K562 (cell line): ENCODE data around the gene BCKDK. TPM values are rescaled to one million over a fixed set of nuclear protein-coding genes. Genes with fewer than 3 reads are reported as not detected.

ENCODE experiments used
- CHD1 ChIP-seq: fragments of 200-600 bp; sonication (generic); IDR thresholded peaks from one replicate; pipeline ENCODE4 v1.6.1; 2012; ENCODE audit warnings: mild to moderate bottlenecking, moderate library complexity, low read length, inconsistent platforms
- HDAC3 ChIP-seq: fragments of 450-650 bp; IDR thresholded peaks from 2 replicates; pipeline ENCODE4 v1.6.1; 2018; ENCODE audit warnings: borderline replicate concordance, mild to moderate bottlenecking, moderate library complexity; ENCODE audit not compliant: partially characterized antibody
- MBD2 ChIP-seq: sonication (generic); IDR thresholded peaks from 2 replicates; pipeline ENCODE4 v1.6.1; 2016; ENCODE audit warnings: low read depth, borderline replicate concordance
- NCOR1 ChIP-seq: fragments of 450-650 bp; IDR thresholded peaks from 2 replicates; pipeline ENCODE4 v1.6.1; 2016; ENCODE audit warnings: mild to moderate bottlenecking, moderate library complexity
- RAD21 ChIP-seq, 2 experiments: fragments of 250-450 bp in 1 of 2; fragments of 450-650 bp in 1 of 2; sonication (Bioruptor Pico) in 1 of 2; formaldehyde crosslinking in 1 of 2; IDR thresholded peaks in 1 of 2; conservative IDR thresholded peaks in 1 of 2; 2 replicates each; pipeline versions ENCODE4 v1.4.0 to v1.8.0; 2020 to 2022; ENCODE audit warnings: mild to moderate bottlenecking in 2 of 2, moderate library complexity in 1 of 2
- ZNF3 ChIP-seq: fragments of 250-450 bp; sonication (Bioruptor Pico); IDR thresholded peaks from 2 replicates; pipeline ENCODE4 v1.5.0; 2021; ENCODE audit warnings: mild to moderate bottlenecking, moderate library complexity
- polyA plus RNA-seq, 8 experiments: library from polyadenylated mRNA; depleted of rRNA in 4 of 8; stranded (reverse) in 5 of 8; unstranded in 3 of 8; fragments of >200 nt; fragmentation: Nextera tagmentation in 2 of 8; fragmentation: Illumina TruSeq in 1 of 8; extraction: Ambion mirVana in 2 of 8; extraction: Trizol in 1 of 8; gene quantifications; 2 replicates each; pipeline versions ENCODE4 v1.2.1 to v1.2.3, GENCODE V29; 2011 to 2014; ENCODE audit warnings: inconsistent platforms in 1 of 8, missing spikeins in 1 of 8
- total RNA-seq, 7 experiments: library from RNA; depleted of rRNA in 6 of 7; stranded (reverse); fragments of >200 nt in 6 of 7; fragmentation: Illumina TruSeq in 2 of 7; extraction: Trizol in 2 of 7; gene quantifications; 2 replicates each; pipeline versions ENCODE4 v1.2.1 to v1.2.3, GENCODE V29; 2011 to 2021; ENCODE audit warnings: low replicate concordance in 1 of 7
- TF ChIP-seq, protein P1 (sequence below), 2 experiments: fragments of 450-650 bp; IDR thresholded peaks; 2 replicates each; pipeline ENCODE4 v1.6.1; 2018; ENCODE audit warnings: mild to moderate bottlenecking in 2 of 2, low read depth in 1 of 2; ENCODE audit not compliant: partially characterized antibody in 2 of 2
- TF ChIP-seq, protein P2 (sequence below): fragments of 450-650 bp; conservative IDR thresholded peaks from 2 replicates; pipeline ENCODE4 v1.6.1; 2016; ENCODE audit warnings: missing genetic modification characterization, low read depth, mild to moderate bottlenecking, missing compliant biosample characterization, moderate library complexity
- TF ChIP-seq, protein P3 (sequence below): fragments of 450-650 bp; IDR thresholded peaks from 2 replicates; pipeline ENCODE4 v1.7.1; 2018; ENCODE audit warnings: mild to moderate bottlenecking, low read depth; ENCODE audit not compliant: partially characterized antibody
- TF ChIP-seq, protein P4 (sequence below), 2 experiments: fragments of 450-650 bp; conservative IDR thresholded peaks; 2 replicates each; pipeline ENCODE4 v1.6.1; 2017; ENCODE audit warnings: mild to moderate bottlenecking in 2 of 2, moderate library complexity in 2 of 2
- TF ChIP-seq, protein P5 (sequence below): sonication (generic); formaldehyde crosslinking; IDR thresholded peaks from 2 replicates; pipeline ENCODE4 v1.8.1; 2023; ENCODE audit warnings: mild to moderate bottlenecking, missing genetic modification reagents
- TF ChIP-seq, protein P6 (sequence below): IDR thresholded peaks from 2 replicates; pipeline ENCODE4 v1.6.1; 2014; ENCODE audit warnings: antibody characterized with exemption

Gene BCKDK
- total and polyA plus RNA-seq, 9 of the 15 experiments (the other 6 are each of a cell fraction or from before 2014, with no cell fraction given) = 0.58 to 34.8 (median 13.1) TPM

DNA sequence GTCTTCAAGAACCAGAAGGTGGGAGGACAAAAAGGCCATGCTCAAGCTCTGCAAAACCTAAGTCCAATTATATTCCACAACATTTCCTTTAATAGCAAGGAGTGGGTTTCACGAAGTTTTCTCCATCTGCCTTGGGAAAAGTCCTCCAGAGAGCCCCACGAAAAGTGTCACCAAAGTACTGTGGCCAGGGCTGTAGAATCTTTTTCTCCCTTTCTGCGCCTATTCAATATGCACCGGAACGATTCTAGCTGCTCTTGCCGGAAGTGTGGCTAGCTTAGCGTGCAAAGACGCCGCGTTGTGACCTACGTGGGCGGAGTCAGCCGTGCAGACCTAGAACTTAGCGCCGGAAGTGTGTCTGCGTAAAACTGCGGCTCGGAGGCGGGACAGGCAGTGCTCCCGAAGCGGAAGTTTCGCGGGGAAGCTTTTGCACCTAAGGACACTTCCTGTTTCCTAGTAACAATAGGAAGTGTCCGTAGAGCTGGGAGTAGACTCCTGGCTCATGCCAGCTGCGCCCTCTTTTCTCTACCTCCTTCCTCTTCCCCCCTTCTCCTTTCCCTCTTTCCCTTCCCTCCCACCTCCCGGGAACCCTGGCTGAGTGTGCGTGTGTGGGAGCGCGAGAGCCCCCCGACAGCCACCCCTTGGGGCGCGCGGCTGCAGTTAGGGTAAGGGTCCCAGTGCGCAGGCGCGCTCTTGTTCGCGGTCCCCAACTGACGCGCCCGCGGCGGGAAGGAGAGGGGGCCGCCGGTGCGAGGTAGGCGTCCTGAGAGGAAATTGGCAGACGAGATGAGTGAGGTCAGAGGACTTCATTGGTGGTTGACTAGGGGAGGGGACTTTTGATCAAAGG lies 34.0 kb upstream of the BCKDK start, which contains the start of the genes ZNF646 and ZNF668 (continued):
- TF ChIP-seq, protein P1, sequence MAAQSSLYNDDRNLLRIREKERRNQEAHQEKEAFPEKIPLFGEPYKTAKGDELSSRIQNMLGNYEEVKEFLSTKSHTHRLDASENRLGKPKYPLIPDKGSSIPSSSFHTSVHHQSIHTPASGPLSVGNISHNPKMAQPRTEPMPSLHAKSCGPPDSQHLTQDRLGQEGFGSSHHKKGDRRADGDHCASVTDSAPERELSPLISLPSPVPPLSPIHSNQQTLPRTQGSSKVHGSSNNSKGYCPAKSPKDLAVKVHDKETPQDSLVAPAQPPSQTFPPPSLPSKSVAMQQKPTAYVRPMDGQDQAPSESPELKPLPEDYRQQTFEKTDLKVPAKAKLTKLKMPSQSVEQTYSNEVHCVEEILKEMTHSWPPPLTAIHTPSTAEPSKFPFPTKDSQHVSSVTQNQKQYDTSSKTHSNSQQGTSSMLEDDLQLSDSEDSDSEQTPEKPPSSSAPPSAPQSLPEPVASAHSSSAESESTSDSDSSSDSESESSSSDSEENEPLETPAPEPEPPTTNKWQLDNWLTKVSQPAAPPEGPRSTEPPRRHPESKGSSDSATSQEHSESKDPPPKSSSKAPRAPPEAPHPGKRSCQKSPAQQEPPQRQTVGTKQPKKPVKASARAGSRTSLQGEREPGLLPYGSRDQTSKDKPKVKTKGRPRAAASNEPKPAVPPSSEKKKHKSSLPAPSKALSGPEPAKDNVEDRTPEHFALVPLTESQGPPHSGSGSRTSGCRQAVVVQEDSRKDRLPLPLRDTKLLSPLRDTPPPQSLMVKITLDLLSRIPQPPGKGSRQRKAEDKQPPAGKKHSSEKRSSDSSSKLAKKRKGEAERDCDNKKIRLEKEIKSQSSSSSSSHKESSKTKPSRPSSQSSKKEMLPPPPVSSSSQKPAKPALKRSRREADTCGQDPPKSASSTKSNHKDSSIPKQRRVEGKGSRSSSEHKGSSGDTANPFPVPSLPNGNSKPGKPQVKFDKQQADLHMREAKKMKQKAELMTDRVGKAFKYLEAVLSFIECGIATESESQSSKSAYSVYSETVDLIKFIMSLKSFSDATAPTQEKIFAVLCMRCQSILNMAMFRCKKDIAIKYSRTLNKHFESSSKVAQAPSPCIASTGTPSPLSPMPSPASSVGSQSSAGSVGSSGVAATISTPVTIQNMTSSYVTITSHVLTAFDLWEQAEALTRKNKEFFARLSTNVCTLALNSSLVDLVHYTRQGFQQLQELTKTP (IDR thresholded peaks at IDR 0.05; ENCODE audit: low read depth in 1 of 2, partially characterized antibody in 2 of 2) = no peak
- TF ChIP-seq CHD1 = peak; percentile 30
- TF ChIP-seq, protein P2, sequence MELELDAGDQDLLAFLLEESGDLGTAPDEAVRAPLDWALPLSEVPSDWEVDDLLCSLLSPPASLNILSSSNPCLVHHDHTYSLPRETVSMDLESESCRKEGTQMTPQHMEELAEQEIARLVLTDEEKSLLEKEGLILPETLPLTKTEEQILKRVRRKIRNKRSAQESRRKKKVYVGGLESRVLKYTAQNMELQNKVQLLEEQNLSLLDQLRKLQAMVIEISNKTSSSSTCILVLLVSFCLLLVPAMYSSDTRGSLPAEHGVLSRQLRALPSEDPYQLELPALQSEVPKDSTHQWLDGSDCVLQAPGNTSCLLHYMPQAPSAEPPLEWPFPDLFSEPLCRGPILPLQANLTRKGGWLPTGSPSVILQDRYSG (tag) = no peak
- TF ChIP-seq, protein P3, sequence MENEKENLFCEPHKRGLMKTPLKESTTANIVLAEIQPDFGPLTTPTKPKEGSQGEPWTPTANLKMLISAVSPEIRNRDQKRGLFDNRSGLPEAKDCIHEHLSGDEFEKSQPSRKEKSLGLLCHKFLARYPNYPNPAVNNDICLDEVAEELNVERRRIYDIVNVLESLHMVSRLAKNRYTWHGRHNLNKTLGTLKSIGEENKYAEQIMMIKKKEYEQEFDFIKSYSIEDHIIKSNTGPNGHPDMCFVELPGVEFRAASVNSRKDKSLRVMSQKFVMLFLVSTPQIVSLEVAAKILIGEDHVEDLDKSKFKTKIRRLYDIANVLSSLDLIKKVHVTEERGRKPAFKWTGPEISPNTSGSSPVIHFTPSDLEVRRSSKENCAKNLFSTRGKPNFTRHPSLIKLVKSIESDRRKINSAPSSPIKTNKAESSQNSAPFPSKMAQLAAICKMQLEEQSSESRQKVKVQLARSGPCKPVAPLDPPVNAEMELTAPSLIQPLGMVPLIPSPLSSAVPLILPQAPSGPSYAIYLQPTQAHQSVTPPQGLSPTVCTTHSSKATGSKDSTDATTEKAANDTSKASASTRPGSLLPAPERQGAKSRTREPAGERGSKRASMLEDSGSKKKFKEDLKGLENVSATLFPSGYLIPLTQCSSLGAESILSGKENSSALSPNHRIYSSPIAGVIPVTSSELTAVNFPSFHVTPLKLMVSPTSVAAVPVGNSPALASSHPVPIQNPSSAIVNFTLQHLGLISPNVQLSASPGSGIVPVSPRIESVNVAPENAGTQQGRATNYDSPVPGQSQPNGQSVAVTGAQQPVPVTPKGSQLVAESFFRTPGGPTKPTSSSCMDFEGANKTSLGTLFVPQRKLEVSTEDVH = peak; percentile 99
- no peak for TF ChIP-seq HDAC3
- TF ChIP-seq RAD21 (CRISPR knock-in tag; conservative IDR thresholded peaks at IDR 0.05 in 1 of 2, IDR thresholded peaks at IDR 0.05 in 1 of 2) = no peak
- TF ChIP-seq NCOR1 = no peak; the same call in 1 of the 2 replicates
- TF ChIP-seq, protein P4, sequence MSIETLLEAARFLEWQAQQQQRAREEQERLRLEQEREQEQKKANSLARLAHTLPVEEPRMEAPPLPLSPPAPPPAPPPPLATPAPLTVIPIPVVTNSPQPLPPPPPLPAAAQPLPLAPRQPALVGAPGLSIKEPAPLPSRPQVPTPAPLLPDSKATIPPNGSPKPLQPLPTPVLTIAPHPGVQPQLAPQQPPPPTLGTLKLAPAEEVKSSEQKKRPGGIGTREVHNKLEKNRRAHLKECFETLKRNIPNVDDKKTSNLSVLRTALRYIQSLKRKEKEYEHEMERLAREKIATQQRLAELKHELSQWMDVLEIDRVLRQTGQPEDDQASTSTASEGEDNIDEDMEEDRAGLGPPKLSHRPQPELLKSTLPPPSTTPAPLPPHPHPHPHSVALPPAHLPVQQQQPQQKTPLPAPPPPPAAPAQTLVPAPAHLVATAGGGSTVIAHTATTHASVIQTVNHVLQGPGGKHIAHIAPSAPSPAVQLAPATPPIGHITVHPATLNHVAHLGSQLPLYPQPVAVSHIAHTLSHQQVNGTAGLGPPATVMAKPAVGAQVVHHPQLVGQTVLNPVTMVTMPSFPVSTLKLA (conservative IDR thresholded peaks at IDR 0.05) = peak; percentile 79 to 87
- TF ChIP-seq MBD2 = peak; percentile 58
- TF ChIP-seq, protein P5, sequence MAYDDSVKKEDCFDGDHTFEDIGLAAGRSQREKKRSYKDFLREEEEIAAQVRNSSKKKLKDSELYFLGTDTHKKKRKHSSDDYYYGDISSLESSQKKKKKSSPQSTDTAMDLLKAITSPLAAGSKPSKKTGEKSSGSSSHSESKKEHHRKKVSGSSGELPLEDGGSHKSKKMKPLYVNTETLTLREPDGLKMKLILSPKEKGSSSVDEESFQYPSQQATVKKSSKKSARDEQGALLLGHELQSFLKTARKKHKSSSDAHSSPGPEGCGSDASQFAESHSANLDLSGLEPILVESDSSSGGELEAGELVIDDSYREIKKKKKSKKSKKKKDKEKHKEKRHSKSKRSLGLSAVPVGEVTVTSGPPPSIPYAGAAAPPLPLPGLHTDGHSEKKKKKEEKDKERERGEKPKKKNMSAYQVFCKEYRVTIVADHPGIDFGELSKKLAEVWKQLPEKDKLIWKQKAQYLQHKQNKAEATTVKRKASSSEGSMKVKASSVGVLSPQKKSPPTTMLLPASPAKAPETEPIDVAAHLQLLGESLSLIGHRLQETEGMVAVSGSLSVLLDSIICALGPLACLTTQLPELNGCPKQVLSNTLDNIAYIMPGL (CRISPR knock-in tag) = no peak
- TF ChIP-seq, protein P6, sequence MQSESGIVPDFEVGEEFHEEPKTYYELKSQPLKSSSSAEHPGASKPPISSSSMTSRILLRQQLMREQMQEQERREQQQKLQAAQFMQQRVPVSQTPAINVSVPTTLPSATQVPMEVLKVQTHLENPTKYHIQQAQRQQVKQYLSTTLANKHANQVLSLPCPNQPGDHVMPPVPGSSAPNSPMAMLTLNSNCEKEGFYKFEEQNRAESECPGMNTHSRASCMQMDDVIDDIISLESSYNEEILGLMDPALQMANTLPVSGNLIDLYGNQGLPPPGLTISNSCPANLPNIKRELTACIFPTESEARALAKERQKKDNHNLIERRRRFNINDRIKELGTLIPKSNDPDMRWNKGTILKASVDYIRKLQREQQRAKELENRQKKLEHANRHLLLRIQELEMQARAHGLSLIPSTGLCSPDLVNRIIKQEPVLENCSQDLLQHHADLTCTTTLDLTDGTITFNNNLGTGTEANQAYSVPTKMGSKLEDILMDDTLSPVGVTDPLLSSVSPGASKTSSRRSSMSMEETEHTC = no peak
- no peak for TF ChIP-seq ZNF3 (CRISPR knock-in tag)
